NCI-H774 (cell line): ENCODE measurements around the gene GASK1A.
"Not testable (repeated sequence)": the region's sequence is repeated elsewhere in the genome, so short reads cannot be mapped to it uniquely, and the experiment has no call there.

ENCODE experiments used
- DNase-seq: peaks from one replicate; lab custom pipeline; 2025; lab: John Stamatoyannopoulos, UW

GASK1A gene

GRCh38 chr3:42979044-42979972 lies at the start of gene GASK1A:
TSS of gene GASK1A (plus strand) at chr3:42979311. CDS start at chr3:42979643, 332 bp downstream.
- DNase-seq = no peak

DNA sequence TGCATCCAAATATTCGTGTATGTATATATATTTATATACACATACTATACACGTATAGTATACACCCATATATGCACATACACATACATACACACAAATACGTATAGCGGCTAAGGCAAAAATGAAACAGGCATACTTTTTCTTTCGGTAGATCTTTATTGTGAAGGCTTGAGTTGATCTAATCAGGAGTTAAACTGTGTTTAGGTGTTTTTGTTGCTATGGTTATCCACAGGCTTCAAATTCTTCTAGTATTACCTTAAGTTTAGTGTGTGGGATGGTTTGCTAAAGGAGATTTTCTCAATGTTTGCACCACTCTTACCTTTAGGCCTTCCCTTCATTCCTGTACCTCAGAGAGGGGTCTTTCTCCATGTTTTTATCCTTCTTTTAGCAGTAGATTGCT lies 45.0 kb upstream of the GASK1A start:
- DNase-seq = no peak

- DNase-seq = no peak
Measured at GRCh38 chr3:42934910-42935309, 44.2 kb upstream of the GASK1A start.

- DNase-seq = no peak
Measured at GRCh38 chr3:42935472-42935871, 43.6 kb upstream of the GASK1A start.

GRCh38 chr3:42936157-42936981 lies 42.7 kb upstream of the GASK1A start:
- DNase-seq = no peak

DNA sequence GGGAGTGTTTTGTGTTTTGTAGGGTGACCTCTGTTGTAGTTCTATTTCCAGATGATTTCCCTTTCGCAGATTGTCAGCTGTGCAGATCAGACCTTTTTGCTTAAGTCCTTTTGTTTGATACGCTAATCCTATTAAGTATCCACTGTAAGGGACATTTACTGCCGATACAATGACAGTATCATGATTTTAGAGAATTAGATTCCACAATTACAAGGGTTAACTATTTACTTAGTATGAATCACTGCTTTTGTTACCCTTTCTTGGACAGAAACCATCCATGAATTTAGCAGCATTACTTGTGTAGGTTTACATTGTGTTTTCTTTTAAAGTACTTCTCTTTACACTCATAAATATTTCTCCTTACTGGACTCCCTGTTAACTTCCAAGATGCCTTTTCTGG lies 41.8 kb upstream of the GASK1A start:
- no peak for DNase-seq

DNA sequence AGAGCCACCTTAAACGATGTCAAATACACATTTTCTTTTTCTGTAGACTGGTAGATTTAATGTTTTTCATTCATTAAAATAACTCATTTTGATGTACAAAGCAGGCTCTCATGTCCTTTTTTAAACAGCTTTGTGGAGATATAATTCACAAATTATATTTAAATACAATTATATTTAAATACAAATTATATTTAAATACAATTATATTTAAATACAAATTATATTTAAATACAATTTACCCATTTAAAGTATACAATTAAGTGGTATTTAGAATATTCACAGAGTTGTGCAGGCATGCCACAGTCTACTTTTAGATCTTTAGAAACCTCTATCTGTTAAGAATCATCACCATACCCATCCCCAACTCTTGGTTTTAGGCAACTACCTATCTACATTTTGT lies 36.4 kb upstream of the GASK1A start:
- no peak for DNase-seq

- DNase-seq = no peak
Measured at GRCh38 chr3:42946050-42946449, 33.1 kb upstream of the GASK1A start.

GRCh38 chr3:42957573-42957972 lies 21.5 kb upstream of the GASK1A start:
- DNase-seq = no peak

GRCh38 chr3:42960282-42960681 lies 18.8 kb upstream of the GASK1A start:
- no peak for DNase-seq

- no peak for DNase-seq
Measured at GRCh38 chr3:42960786-42961185, 18.3 kb upstream of the GASK1A start.

GRCh38 chr3:42961633-42962032 lies 17.5 kb upstream of the GASK1A start:
- no peak for DNase-seq

- no peak for DNase-seq
Measured at GRCh38 chr3:42963269-42963668, 15.8 kb upstream of the GASK1A start.

GRCh38 chr3:42964266-42964665 lies 14.8 kb upstream of the GASK1A start:
- no peak for DNase-seq

- no peak for DNase-seq
Measured at GRCh38 chr3:42970557-42970956, 8.6 kb upstream of the GASK1A start.

- DNase-seq = no peak
Measured at GRCh38 chr3:42970976-42971772, 7.9 kb upstream of the GASK1A start.

DNA sequence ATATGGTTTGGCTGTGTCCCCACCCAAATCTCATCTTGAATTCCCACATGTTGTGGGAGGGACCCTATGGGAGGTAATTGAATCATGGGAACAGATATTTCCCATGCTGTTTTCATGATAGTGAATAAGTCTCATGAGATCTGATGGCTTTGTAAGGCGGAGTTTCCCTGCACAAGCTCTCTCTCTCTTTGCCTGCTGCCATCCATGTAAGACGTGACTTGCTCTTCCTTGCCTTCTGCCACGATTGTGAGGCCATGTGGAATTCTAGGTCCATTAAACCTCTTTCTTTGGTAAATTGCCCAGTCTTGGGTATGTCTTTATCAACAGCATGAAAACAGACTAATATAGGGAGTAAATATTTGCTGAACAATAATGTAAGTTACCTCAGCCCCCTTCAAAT lies 4.2 kb upstream of the GASK1A start:
- not testable (repeated sequence) for DNase-seq

DNA sequence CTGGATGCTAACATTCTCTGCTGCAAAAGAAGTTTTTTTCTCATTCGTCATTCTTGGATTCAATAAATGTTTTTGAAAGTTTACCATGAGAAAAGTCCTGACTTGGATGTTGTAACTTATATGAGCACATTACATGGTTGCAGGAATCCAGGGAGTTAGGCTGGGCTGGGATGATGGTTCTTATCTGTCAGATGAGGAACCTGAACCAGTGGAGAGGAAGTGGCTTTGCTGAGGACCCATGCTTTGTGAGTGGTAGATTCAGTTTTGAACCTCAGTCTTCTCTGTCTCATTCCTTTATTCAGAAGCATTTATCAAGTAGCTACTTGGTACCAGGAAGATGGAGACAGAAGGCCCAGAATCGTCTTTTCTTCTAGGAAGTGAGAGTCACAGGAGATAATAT lies 3.7 kb upstream of the GASK1A start:
- no peak for DNase-seq

- DNase-seq = no peak
Measured at GRCh38 chr3:42975955-42976354, 3.2 kb upstream of the GASK1A start.

DNA sequence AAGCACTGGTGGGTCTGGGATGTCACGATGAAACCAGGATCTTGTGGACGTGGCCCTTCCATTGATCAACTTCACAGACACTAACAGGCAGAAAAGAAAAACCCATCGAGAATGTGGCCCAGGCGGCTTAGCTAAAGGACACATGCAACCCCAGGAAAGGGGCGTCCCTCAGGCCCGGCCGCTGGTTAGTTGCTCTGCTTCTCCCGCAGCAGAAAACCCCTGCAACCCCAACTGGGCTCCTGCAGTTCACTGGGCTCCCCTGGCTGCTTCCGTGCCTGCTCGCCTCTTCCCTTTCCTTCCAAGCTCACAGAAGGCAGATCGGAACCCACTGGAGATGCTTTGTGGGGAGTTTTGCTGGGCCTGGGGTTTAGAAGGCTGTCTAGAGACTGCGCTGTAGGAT lies 1.1 kb downstream of the GASK1A start:
- no peak for DNase-seq

DNA sequence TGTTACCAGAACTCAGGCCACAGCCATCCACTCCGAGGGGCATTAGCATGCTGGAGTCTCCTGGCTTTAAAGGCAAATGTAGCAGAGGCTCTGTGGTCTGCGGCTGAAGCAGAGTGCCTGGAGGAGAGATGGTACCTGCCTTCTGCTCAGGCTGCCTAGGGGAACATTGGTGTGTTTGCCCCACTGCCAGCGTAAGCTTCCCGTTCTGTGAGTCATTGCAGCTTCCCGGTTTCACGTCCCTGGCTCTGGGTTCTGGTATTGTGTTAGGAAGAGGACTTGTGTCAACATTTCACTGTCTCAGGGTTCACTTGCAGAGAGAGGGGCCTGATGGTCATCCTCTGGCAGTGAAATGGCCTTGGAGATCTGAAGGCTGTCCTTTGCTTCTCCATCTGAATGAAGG lies 1.8 kb downstream of the GASK1A start:
- DNase-seq = no peak
